ENCODE results near the gene MPP3.

DNA sequence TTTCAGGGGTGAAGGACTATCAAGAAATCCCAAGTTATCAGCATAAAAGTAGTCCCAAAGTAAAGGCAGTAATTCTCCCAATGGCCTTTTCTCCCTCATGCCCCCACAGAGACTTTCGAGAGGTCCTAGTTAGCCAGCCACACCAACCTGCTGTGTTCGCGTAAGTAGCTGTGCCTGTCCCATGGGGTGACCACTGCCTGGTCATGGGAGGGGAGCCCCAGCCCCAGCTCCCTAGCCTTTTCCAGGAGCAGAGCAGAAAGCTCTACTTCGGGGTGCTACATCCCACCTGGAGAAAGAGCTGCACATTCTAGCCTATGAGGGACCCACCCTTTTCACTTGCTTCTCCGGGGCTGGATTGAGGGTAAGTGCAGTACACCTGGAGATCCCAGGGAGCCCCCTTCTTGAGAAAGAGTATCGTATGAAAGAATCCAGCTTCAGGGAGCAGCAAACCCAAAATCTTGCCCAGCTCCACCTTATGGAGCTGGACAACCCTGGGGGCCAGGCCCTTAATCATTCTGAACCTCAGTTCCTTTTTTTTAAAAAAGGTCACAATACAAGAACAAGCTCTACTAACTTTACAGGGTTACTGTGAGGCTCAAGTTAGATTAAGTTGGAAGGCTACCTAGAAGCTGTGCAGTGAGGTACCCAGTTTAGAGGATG lies 65.8 kb downstream of the MPP3 start:
- TF ChIP-seq, protein P1, sequence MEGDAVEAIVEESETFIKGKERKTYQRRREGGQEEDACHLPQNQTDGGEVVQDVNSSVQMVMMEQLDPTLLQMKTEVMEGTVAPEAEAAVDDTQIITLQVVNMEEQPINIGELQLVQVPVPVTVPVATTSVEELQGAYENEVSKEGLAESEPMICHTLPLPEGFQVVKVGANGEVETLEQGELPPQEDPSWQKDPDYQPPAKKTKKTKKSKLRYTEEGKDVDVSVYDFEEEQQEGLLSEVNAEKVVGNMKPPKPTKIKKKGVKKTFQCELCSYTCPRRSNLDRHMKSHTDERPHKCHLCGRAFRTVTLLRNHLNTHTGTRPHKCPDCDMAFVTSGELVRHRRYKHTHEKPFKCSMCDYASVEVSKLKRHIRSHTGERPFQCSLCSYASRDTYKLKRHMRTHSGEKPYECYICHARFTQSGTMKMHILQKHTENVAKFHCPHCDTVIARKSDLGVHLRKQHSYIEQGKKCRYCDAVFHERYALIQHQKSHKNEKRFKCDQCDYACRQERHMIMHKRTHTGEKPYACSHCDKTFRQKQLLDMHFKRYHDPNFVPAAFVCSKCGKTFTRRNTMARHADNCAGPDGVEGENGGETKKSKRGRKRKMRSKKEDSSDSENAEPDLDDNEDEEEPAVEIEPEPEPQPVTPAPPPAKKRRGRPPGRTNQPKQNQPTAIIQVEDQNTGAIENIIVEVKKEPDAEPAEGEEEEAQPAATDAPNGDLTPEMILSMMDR (IDR thresholded peaks at IDR 0.05) = no peak
- no peak for TF ChIP-seq EZH2 (IDR thresholded peaks at IDR 0.05; ENCODE audit: borderline replicate concordance, insufficient read depth, low read depth, low read length, poor library complexity, severe bottlenecking)
